IPS DF 6.9 (cell line): Measurements from ENCODE around the gene PDGFRA.
"Not testable (repeated sequence)": the region's sequence is repeated elsewhere in the genome, so short reads cannot be mapped to it uniquely, and the experiment has no call there.

Experiments used
- DNase-seq: peaks from one replicate; pipeline ENCODE4 v3.0.0-alpha.2; 2013; ENCODE audit warnings: low read depth, low spot score
- H3K27ac ChIP-seq: one replicate; pipeline ENCODE4 v1.5.1; 2013; ENCODE audit warnings: low read length, control low read depth
- H3K27me3 ChIP-seq: 2 replicates; pipeline ENCODE4 v1.6.1; 2013; ENCODE audit warnings: mild to moderate bottlenecking, low read length; ENCODE audit not compliant: control insufficient read depth, insufficient read depth
- H3K36me3 ChIP-seq: 2 replicates; pipeline ENCODE4 v1.6.1; 2013; ENCODE audit warnings: low read length; ENCODE audit not compliant: control insufficient read depth, insufficient read depth
- H3K4me1 ChIP-seq: 2 replicates; pipeline ENCODE4 v1.6.1; 2013; ENCODE audit warnings: low read length; ENCODE audit not compliant: control insufficient read depth, insufficient read depth
- H3K4me3 ChIP-seq: 2 replicates; pipeline ENCODE4 v1.5.1; 2013; ENCODE audit warnings: mild to moderate bottlenecking, low read length
- H3K9me3 ChIP-seq: 2 replicates; pipeline ENCODE4 v1.6.1; 2013; ENCODE audit warnings: low read length, inconsistent platforms; ENCODE audit not compliant: control insufficient read depth, insufficient read depth
- WGBS: extraction: QIAGEN DNeasy Blood & Tissue Kit; methylation state at CpG from one replicate; pipeline ENCODE4 v1.1.7; 2013; ENCODE audit warnings: mixed read lengths, missing lambda C conversion rate; ENCODE audit not compliant: insufficient read length, insufficient coverage; 5-methylcytosine and 5-hydroxymethylcytosine counted together

PDGFRA gene

DNA sequence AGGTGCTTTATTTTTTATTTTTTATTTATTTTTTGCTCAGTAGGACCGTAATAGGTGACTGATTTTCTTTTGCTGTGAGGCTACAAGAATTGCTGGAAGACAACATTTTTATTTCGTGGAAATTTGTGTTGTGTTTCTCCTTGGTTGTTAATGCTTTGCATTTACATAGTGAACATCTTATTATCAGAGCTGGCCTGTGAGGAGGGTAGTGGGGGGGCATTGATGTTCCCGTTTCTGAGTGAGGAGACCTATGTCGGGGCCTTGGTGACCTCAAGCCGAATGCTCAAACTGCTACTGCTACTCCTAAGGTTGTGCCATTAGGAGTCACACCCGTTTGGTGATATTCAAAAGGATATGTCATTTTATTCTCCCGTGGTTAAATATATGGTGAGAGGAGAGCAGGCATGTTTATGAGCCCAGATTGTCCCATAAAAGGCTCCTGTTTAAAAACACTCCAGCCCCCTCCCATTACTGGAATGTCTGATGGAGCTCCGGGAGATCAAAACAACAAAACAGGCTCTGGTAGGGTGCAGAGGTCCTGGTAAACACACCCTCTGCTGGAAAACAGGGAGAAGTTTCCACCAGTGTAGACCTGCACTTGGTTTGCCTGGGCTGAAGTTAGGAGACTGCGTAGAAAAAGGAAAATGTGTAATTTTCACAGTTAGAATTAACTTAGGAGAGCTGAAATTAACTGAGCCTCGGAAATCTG is 5.6 kb downstream of the PDGFRA start:
- Histone ChIP-seq H3K4me3 (no peak overlapping the region), H3K36me3 (no peaks in the 10 kb centered on the region), H3K27me3 (peaks cover 30% of the 10 kb centered on the region), H3K9me3 (no peaks in the 10 kb centered on the region), H3K27ac (no peak overlapping the region), H3K4me1 (peaks cover 5% of the 10 kb centered on the region; the same call in 1 of the 2 replicates)
- DNase-seq, result no peak
- no CpG with 5 or more reads among the region's 10 CpGs for WGBS

DNA sequence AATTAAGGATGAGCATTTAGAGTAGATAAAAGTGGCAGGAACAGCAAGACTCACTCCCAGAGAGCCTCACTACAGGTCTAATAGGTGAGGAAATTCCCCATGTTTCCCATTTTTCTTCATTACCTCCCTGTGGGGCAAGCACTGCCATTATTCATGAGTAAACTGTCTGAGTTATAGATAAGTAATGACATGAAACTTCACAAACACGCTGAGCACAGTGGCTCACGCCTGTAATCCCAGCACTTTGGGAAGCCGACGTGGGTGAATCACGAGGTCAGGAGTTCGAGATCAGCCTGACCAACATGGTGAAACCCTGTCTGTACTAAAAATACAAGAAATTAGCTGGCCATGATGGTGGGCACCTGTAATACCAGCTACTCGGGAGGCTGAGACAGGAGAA is 7.2 kb downstream of the PDGFRA start:
- not testable (repeated sequence) for H3K27ac ChIP-seq, H3K9me3 ChIP-seq, H3K4me3 ChIP-seq, DNase-seq, H3K36me3 ChIP-seq, H3K4me1 ChIP-seq
- H3K27me3 ChIP-seq, result peaks cover 15% of the 10 kb centered on the region
- WGBS, result no CpG with 5 or more reads among the region's 7 CpGs

DNA sequence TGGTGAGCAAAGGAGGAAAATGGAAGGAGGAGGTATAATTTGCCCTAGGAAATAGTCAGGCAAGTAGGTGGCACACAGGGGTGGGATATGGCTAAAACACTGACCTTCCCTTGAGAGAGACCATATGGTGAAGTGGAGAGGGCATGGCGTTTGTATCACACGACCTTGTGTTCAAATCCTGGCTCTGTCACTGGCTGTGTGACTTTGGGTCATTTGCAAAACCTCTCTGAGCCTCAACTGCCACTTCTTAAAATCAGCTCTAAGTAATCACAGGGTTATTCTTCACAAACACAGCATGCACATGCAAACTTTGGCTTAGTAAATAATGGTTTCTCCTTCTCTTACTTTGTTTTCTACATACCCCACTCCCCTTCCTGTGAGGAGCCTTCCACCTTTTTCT is 8.7 kb downstream of the PDGFRA start:
- H3K4me3 ChIP-seq, result no peak overlapping the region

DNA sequence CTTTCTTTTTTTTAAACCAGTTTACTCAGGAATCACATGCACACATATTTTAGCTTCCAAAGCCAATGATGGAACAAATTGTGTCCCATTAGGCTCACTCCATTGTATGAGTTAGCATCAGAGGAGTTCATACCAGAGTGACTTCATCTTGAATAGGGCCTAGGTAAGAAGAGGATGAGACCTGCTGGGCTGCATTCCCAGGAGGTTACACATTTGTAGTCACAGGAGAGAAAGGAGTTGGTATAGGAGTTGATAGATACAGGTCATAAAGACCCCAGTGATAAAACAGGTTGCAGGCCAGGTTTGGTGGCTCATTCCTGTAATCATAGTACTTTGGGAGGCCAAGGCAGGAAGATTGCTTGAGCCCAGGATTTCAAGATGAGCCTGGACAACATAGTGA is 9.3 kb downstream of the PDGFRA start:
- H3K4me1 ChIP-seq, result no peaks in the 10 kb centered on the region
- H3K27me3 ChIP-seq, result peaks cover 4% of the 10 kb centered on the region; the same call in 1 of the 2 replicates
- H3K27ac ChIP-seq, result no peak overlapping the region
- H3K36me3 ChIP-seq, result no peaks in the 10 kb centered on the region
- DNase-seq, result no peak
- no peak overlapping the region for H3K4me3 ChIP-seq
- peaks cover 4% of the 10 kb centered on the region for H3K9me3 ChIP-seq

More for the DNA sequence above, 8.7 kb downstream of the PDGFRA start:
- Histone ChIP-seq H3K9me3 (peaks cover 4% of the 10 kb centered on the region), H3K27ac (no peak overlapping the region), H3K36me3 (no peaks in the 10 kb centered on the region), H3K4me1 (no peaks in the 10 kb centered on the region), H3K27me3 (peaks cover 4% of the 10 kb centered on the region; the same call in 1 of the 2 replicates)
- no CpG with 5 or more reads among the region's 2 CpGs for WGBS
- DNase-seq, result no peak

DNA sequence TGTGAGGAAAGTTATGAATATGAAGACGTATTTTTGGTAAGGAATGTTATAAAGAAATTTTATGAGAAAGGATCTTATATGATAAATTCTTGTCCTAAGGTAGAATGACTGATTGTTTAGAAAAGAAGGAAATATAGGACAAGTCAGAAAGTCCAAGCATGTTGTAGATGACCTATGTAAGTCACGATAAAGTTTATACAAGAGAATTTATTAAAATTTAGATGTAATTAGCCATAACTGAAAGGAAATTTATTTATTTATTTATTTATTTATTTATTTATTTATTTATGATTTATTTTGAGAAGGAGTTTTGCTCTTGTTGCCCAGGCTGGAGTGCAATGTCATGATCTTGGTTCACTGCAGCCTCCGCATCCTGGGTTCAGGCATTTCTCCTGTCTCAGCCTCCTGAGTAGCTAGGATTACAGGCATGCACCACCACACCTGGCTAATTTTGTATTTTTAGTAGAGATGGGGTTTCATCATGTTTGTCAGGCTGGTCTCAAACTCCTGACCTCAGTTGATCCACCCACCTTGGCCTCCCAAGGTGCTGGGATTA is 12.3 kb downstream of the PDGFRA start:
- not testable (repeated sequence) for H3K27ac ChIP-seq, H3K9me3 ChIP-seq, H3K4me3 ChIP-seq, H3K4me1 ChIP-seq, DNase-seq, H3K36me3 ChIP-seq, H3K27me3 ChIP-seq
- 100% methylated on average over 1 of the region's 3 CpGs for WGBS

DNA sequence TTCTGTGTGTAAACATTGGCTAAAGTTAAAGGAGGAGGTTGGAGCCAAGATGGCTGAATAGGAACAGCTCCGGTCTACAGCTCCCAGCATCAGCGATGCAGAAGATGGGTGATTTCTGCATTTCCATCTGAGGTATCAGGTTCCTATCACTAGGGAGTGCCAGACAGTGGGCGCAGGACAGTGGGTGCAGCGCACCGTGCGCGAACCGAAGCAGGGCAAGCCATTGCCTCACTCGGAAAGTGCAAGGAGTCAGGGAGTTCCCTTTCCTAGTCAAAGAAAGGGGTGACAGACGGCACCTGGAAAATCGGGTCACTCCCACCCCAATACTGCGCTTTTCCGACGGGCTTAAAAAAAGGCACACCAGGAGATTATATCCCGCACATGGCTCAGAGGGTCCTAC is 14.4 kb downstream of the PDGFRA start:
- H3K27ac ChIP-seq, H3K27me3 ChIP-seq, DNase-seq, H3K36me3 ChIP-seq, H3K4me1 ChIP-seq, H3K4me3 ChIP-seq, H3K9me3 ChIP-seq: not testable (repeated sequence)
- WGBS, result no CpG with 5 or more reads among the region's 15 CpGs

DNA sequence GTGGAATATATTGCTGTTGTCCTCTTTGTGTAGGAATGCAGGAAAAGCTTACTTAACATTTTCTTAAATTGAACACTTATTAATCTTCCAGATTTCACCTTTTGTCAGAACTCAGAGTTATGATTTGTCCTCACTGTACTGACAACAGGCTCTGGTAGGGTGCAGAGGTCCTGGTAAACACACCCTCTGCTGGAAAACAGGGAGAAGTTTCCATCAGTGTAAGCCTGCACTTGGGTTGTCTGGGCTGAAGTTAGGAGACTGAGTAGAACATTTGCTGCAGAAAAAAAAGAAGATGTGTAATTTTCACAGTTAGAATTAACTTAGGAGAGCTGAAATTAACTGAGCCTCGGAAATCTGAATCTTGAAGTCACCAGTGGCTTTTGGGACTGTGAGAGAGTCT is 23.2 kb downstream of the PDGFRA start:
- H3K36me3 ChIP-seq, H3K27me3 ChIP-seq, H3K9me3 ChIP-seq, H3K4me1 ChIP-seq, DNase-seq, H3K27ac ChIP-seq, H3K4me3 ChIP-seq: not testable (repeated sequence)
- WGBS, result no CpG with 5 or more reads among the region's 1 CpG

DNA sequence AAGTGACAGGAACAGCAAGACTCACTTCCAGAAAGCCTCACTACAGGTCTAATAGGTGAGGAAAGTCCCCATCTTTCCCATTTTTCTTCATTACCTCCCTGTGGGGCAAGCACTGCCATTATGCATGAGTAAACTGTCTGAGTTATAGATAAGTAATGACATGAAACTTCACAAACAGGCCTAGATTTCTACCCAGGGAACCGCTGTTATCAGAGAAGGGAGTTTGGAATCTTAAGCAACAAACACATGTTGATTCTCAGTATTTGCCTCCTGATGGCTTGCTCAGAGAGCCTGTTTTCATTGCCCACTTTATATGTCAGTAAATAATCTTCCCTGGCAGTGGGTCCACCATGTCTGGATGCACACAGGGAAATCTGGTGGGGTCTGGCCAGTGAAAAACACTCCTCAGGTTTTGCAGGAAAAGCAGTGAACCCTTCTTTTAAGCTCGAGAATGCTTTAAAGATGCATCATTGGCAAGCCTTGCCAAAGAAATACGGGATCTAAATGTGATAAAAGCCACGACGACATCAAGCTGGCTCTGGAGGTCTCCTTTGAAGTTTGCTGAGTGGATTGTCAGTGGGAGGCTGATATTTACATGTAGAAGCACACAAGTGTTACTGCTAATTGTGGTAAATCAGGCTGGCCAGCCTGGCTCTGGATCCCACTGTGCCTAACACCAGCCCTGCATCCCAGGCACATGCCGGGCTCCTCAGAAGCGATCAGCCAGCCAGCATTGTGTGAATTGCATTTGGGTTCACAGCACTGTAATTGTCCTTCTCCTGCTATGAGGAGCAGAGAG is 25.2 kb downstream of the PDGFRA start:
- Histone ChIP-seq H3K36me3 (no peaks in the 10 kb centered on the region), H3K27ac (no peak overlapping the region), H3K27me3 (no peaks in the 10 kb centered on the region), H3K9me3 (no peaks in the 10 kb centered on the region), H3K4me3 (no peak overlapping the region), H3K4me1 (no peaks in the 10 kb centered on the region; the same call in 1 of the 2 replicates)
- WGBS, result no CpG with 5 or more reads among the region's 7 CpGs
- no peak for DNase-seq

DNA sequence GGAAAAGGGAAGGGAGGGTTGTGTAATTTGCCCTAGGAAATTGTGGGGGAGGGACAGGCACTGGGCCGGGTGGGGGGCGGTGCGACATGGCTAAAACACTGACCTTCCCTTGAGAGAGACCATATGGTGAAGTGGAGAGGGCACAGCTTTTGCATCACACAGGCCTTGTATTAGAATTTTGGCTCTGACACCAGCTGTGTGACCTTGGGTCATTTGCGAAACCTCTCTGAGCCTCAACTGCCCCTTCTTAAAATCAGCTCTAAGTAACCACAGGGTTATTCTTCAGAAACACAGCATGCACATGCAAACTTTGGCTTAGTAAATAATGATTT is 25.8 kb downstream of the PDGFRA start:
- Histone ChIP-seq H3K27me3 (no peaks in the 10 kb centered on the region), H3K4me1 (no peaks in the 10 kb centered on the region; the same call in 1 of the 2 replicates), H3K36me3 (no peaks in the 10 kb centered on the region), H3K27ac (no peak overlapping the region), H3K4me3 (no peak overlapping the region), H3K9me3 (no peaks in the 10 kb centered on the region)
- no peak for DNase-seq
- WGBS, result no CpG with 5 or more reads among the region's 4 CpGs

DNA sequence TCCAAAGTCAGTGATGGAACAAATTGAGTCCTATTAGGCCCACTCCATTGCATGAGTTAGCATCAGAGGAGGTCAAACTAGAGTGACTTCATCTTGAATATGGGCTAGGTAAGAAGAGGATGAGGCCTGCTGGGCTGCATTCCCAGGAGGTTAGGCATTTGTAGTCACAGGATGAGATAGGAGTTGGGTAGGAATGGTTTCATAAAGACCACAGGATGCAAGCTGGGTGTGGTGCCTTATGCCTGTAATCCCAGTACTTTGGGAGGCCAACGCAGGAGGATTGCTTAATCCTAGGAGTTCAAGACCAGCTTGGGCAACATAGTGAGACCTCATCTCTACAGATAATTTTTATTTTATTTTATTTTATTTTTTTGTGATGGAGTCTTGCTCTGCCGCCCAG is 26.8 kb downstream of the PDGFRA start:
- no peaks in the 10 kb centered on the region for H3K27me3 ChIP-seq
- H3K27ac ChIP-seq, result no peak overlapping the region
- WGBS, result no CpG with 5 or more reads among the region's 2 CpGs
- DNase-seq, result no peak
- H3K36me3 ChIP-seq, result no peaks in the 10 kb centered on the region
- no peaks in the 10 kb centered on the region for H3K9me3 ChIP-seq
- no peaks in the 10 kb centered on the region; the same call in 1 of the 2 replicates for H3K4me1 ChIP-seq
- H3K4me3 ChIP-seq, result no peak overlapping the region
